ENCODE measurements around the gene UNCX.

Gene UNCX

DNA sequence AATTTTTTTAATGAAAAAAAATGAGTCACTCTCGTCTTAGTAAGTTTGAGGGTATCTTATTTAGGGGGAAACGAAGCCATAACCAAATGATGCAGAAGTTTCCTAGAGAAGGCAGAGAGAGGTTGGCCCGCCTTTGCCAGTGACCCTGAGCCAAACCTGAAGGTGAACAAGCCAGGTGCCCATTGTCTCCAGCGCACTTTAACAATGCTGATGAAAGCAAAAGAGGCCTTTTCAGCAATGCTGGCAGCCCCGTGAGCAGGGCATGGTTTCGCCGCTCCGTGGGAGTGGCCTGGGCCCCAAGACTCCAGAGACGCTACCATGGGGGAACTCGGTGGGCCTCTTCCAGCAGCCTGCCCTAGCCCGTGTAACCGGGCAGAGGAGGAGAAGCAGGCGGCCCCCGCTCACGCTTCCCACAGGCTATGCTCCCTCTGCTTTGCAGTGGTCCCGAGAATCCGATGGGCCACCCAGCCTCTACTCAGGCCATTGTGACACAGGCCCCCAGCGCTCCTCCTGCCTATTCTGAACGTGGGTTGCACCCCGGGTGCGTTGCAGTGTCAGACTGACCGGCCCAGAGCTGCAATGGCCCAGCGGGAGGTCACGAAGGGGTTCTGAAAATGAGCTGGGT is 14.0 kb upstream of the UNCX start:
- DNase-seq, result no peak

GRCh38 chr7:1219498-1219897 is 13.2 kb upstream of the UNCX start:
- no peak for DNase-seq

DNA sequence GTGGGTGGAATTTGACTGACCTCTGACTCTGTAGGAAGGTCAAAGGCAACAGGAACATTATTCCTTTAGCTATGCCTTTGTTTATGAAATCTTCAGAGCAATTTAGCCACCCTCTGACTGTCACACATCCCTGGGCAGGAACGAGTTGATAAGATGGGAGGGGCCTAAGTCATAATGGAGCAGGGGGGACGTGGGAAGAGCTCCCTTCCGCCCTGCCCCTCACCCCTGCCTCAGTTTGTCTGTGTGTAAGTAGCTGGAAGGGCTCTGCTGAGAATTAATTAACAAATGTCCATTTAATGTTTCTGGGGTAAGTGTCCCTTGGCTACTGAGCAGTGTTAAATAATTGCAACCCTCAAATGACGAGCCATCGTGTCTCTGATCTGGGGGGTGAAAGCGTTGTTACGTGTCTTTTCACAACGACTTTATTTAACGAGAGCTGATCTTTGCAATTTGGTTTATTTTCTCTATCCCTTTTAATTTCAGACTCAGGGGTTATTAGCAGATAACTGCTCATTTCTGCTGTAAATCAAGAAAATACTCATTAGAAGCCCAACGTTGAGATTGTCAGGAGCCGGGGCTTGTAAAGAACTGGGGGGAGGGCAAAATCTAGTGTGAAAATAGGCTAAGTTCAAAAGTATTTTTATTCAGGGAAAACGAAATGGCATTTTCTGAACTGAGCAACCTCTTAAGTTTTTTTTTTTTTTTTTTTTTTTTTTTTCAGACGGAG is 12.5 kb upstream of the UNCX start:
- DNase-seq, result no peak

GRCh38 chr7:1220977-1221745 is 11.5 kb upstream of the UNCX start:
- no peak for DNase-seq

DNA sequence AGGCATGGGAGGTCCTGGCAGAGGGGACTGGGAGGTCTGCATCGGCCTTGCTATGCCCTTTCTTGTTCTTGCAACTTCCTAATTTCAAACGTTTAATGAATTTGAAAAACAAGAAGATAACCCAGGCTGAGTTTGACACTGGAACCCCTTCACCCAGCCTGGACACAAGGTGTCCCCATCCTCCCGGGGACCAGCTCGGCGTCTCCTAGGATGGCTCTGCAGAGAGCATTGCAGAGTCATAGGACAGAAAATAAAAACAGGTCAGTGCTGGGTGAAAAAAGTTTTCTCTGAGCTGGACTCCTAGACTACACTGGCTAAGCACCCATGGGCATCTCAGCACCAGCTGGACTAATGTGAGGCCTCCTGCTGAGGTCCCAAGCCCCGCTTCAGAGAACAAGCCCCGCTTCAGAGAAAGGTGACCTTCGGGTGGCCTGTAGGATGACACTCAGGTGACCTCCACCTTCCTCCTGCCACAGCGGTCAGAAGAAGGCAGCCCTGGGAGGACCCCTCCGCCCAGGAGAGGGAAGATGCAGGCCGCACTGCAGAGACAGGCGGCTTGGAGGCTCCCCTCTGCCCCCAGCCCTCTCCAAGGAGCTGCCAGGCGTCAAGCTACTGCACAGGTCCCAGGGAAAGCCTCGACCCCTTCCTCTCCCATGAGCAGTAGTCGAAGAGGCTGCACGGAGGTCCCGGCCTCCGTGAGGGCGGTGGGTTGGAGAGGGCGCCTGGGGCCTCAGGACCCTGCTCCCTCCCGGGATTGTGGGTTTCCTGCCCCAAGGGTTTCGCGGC is 9.3 kb upstream of the UNCX start:
- no peak for DNase-seq

DNA sequence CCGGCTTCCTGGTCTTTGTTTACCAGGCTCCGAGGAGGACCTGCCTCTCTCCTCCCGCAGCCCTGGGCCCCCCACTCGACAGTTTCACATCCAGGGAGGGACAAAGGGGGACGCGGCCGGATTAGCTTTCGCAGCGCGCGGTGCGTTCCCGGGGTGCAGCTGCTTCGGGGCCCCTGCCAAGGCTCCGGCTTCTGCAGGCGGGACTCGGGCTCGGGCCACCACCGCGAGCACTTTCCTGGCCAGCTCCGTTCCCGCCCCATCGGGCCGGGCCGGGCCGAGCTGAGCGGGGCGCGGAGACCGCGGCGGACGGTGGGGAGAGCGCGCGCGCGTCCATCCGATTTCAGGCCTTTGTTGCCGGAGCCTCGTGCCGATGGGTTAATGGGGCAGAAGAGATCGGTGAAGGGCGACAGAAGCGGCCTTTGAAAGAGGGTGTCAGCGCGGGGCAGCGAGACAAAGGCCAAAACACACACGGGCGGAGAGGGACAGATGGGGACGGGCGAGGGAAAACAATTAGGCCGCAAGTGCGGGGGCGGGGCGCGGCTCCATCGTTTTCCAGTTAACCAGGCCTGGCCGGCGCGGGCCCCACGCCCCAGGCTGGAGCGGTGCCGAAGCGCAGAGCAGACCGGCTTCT is 8.5 kb upstream of the UNCX start:
- no peak for DNase-seq

DNA sequence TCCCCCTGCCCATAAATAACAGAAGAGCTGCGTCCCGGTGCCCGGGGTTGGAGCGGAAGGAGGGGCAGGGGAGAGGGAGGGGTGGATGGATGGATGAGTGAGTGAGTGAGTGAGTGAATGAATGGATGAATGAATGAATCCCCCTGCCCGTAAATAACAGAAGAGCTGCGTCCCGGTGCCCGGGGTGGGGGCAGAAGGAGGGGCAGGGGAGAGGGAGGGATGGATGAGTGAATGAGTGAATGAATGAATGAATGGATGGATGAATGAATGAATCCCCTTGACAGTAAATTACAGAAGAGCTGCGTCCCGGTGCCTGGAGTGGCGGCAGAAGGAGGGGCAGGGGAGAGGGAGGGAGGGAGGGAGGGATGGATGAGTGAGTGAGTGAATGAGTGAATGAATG is 7.6 kb upstream of the UNCX start:
- DNase-seq, result no peak

GRCh38 chr7:1225441-1226185 is 7.1 kb upstream of the UNCX start:
- DNase-seq, result no peak

DNA sequence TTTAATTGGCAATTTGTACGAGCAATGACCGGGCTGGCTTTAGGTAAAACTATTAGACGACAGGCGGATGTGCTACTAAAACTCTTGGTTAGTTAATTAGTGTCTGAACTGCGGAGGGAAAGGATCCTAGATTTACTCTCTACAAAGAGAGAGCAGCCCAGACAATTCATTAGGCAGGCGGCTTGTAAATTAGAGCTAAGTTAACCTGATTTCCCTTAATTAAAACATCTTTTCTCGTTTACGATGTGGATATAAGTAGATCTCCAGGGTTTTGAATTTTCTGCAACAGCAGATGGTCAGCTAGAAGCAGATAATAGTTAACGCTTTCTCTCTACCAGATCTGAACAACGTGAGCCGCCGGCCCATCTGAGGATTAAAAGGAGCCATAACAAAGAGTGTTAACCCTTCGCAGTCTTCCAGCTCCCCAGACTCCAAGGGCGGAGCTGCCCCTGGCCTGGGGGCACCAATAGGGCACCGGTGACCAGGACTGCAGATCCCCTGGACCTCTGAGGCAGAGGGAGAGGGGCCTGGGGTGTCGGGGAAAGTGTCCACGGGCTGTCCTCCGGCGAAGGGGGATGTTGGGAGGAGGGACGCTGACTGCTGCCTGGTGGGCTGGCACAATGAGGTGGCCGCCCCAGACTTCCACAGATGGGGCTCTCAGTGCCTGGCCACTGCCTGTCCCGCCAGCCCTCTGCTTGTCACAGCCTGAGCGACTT is 6.3 kb upstream of the UNCX start:
- DNase-seq, result no peak

- no peak for DNase-seq
Measured at GRCh38 chr7:1227071-1227804, 5.4 kb upstream of the UNCX start.

DNA sequence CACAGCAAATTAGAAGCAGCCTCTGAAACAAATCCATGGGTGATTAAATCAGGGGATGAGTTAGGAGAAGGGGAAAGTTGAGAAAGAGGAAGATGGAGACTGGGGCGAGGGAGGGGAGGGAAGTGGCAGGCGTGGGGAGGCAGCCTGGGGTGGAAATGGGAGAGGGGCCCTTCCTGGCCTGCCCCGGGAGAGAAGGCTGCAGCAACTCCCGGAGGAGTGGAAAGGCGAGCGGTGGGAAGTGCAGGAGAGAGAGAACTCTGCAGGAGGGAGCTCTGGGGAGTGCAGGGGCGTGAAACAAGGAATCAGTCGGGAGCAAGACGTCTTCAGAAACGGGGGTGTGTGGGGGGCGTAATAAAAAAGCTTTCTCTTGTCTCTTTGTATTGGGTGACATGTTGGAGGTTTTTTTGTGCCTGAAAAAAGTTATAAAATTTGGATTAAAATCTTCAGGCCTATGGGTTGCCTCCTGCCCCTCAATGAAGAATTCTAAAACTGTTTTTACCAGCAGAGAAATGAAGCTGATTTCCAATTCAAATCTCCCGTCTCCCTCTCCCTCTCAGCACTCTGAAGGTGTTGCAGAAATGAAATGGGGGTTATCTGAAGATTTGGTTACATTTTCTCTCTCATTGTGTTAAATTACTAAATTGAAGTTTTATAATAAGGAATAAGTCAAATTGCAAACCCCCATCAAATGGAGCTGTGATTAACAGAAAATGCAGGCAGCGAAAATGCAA is 4.7 kb upstream of the UNCX start:
- no peak for DNase-seq

- DNase-seq, result no peak
Measured at GRCh38 chr7:1228545-1229201, 4.0 kb upstream of the UNCX start.

DNA sequence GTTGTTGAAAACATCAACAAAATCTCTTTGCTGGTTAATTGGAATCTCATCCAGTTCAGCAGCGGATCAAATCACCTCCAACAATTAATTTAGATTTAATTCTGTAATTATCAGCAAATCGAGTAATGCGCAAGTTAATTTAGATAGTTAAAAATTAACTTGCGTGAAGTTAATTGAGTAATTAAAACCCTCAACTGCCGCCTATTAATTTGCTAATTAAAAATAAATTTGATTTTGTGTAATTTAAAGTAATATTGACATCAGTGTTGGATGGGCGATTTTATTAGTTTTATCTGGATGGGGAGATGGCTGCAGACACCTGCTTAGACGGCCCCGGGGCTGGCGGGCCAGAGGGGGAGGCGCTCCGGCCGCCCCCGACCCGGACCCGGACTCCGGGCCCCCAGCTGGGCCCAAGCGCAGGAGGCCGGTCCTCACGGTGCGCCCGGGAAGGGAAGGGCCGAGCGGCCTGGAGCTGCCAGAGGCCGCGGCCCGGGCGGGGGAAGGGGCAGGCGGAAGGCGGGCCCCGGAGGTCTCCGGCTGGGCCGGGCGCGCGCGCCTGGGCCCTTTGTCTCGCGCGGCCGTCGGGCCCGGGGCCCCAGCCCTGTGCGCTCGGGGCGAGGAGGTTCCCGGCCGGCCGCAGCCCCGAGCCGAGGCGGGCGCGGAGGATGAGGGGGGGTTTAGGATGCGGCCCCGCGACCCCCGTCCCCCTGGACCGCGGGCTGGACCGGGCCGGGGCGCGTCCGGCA is 3.3 kb upstream of the UNCX start:
- DNase-seq, result no peak

DNA sequence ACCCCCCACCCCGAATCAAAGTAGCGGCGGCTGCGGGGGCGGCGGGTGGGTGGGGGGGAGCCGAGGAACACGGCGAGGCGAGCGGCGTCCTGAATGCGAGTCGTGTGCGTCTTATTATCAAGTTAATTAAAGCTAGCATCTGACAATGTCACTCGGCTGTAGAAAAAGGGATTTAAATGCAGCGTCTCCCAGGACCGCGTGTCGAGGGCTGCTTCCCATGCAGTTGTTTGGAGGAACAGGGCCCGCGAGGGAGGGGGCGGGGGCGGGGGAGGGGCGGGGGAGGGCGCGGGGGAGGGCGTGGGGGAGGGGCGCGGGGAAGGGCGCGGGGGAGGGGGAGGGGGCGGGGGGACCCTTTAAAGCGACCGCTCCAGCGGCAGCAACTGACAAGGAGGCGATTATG is 2.7 kb upstream of the UNCX start:
- no peak for DNase-seq

- no peak for DNase-seq
Measured at GRCh38 chr7:1230411-1231213, 2.1 kb upstream of the UNCX start.

GRCh38 chr7:1231214-1232102 is 1.2 kb upstream of the UNCX start:
- no peak for DNase-seq

GRCh38 chr7:1232103-1232466 is 587 bp upstream of the UNCX start:
- DNase-seq, result no peak
